Measurements from ENCODE around the gene NOTUM. TPM values are rescaled to one million over a fixed set of nuclear protein-coding genes. Genes with fewer than 3 reads are reported as not detected.
A peak's percentile ranks its signal among the peaks of the same experiment; 100 is the strongest.
"Not testable (repeated sequence)": the region's sequence is repeated elsewhere in the genome, so short reads cannot be mapped to it uniquely, and the experiment has no call there.

Gene NOTUM
- total and polyA plus RNA-seq, 7 experiments from 2014 or later, result 0.35 to 0.82 TPM; not detected in 5

DNA sequence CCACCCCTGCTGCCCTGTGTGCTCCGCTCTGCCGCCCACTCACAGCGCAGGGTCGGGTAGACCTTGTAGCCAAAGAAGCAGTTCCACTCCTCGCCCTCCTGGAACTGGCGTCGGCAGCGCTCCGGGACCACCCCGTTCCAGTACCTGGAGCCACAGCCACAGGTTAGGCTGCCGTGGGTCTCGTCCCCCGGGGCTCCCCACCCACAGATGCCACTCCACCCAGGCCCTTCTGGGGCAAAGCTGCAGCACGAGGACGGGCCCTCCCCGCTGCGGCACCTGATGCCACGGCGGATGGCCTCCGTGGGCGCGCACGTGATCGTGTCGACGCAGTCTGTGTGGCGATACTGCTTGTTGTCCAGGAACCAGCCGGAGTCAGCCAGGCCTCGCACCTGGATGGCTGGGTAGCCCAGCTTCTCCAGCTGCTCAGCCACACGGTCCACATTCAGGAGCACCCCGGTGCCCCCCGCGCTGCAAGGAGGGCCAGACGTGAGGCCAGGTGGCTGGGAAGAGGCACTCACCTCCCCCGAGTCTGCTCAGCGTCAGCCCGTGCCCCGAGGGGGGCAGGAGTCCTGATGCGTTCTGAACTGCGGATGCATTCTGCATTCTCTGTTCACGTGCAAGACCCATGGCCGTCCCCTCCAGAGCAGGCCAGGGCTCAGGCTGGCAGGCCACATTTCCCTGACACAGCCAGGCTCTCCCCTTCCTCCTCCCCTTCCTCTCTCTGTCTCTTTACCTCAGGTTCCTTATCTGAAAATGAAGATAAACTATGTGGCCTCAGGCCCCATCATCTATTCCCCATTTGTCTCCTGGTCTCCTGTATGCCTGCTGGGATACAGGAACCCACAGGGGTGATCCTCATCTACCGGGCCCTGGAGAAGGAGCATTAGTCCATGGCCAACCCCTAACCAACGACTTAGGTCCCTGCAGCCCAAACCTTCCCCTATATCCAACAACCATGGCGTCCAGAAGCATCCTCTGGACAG, 4.1 kb downstream of the NOTUM start:
- Histone ChIP-seq H3K27me3 (ENCODE audit: control insufficient read depth in 2 of 2, insufficient read depth in 2 of 2, low read length in 2 of 2) (peaks cover 5 to 8% of the 10 kb centered on the region in 2 donors), H3K9me3 (ENCODE audit: control insufficient read depth in 2 of 3, low read length in 3 of 3) (no peaks in the 10 kb centered on the region), H3K4me3 (ENCODE audit: low read length) (no peak overlapping the region), H3K4me1 (ENCODE audit: control insufficient read depth in 2 of 2, insufficient read depth in 2 of 2, low read length in 2 of 2) (peaks cover 0 to 4% of the 10 kb centered on the region in 2 donors), H3K36me3 (ENCODE audit: control insufficient read depth in 2 of 3, insufficient read depth in 3 of 3, low read length in 3 of 3) (no peaks in the 10 kb centered on the region), H3K27ac (ENCODE audit: low read depth, low read length) (no peak overlapping the region)
- H3K4me1 Mint-ChIP-seq, result peaks cover 0 to 7% (median 1%) of the 10 kb centered on the region in 7 donors
- no peaks in the 10 kb centered on the region for H3K9me3 Mint-ChIP-seq
- CTCF ChIA-PET, result no interaction called here
- no peak for ATAC-seq
- intact Hi-C loops (cut with micrococcal nuclease), result no loop called here
- no peak for DNase-seq
- H3K27ac Mint-ChIP-seq, result peak overlapping the region in 1 of 9 donors; percentile 62
- POLR2A ChIA-PET, result no interaction called here
- H3K36me3 Mint-ChIP-seq, result no peaks in the 10 kb centered on the region
- H3K27me3 Mint-ChIP-seq, result peaks cover 0 to 17% (median 9%) of the 10 kb centered on the region in 5 donors
- peak overlapping the region in 2 of 10 donors; percentile 21 to 45 for H3K4me3 Mint-ChIP-seq

- ATAC-seq (no peak), DNase-seq (no peak)
- H3K4me3 ChIP-seq (ENCODE audit: low read length), result no peak overlapping the region
- no peaks in the 10 kb centered on the region for H3K36me3 ChIP-seq (ENCODE audit: control insufficient read depth in 2 of 3, insufficient read depth in 3 of 3, low read length in 3 of 3)
- peaks cover 5 to 8% of the 10 kb centered on the region in 2 donors for H3K27me3 ChIP-seq (ENCODE audit: control insufficient read depth in 2 of 2, insufficient read depth in 2 of 2, low read length in 2 of 2)
- peaks cover 0 to 4% of the 10 kb centered on the region in 2 donors for H3K4me1 ChIP-seq (ENCODE audit: control insufficient read depth in 2 of 2, insufficient read depth in 2 of 2, low read length in 2 of 2)
- Mint-ChIP-seq H3K9me3 (no peaks in the 10 kb centered on the region), H3K27ac (peak overlapping the region in 1 of 9 donors; percentile 36), H3K4me1 (peaks cover 0 to 9% (median 4%) of the 10 kb centered on the region in 7 donors), H3K36me3 (no peaks in the 10 kb centered on the region), H3K27me3 (peaks cover 0 to 22% (median 9%) of the 10 kb centered on the region in 5 donors), H3K4me3 (no peak overlapping the region)
- no peaks in the 10 kb centered on the region for H3K9me3 ChIP-seq (ENCODE audit: control insufficient read depth in 2 of 3, low read length in 3 of 3)
- ChIA-PET CTCF (interaction anchor here (0.6 to 0.9 kb wide), 2 partner anchors 12 to 793 kb away, joined by 3 read pairs; no protein-coding TSS in a partner anchor), POLR2A (interaction anchor here (0.9 kb wide), 1 partner anchor 11 kb away, joined by 3 read pairs; no protein-coding TSS in a partner anchor)
- intact Hi-C loops (cut with micrococcal nuclease), result no loop called here
- no peak overlapping the region for H3K27ac ChIP-seq (ENCODE audit: low read depth, low read length)
Measured at GRCh38 chr17:81955756-81956544, 5.0 kb downstream of the NOTUM start.

DNA sequence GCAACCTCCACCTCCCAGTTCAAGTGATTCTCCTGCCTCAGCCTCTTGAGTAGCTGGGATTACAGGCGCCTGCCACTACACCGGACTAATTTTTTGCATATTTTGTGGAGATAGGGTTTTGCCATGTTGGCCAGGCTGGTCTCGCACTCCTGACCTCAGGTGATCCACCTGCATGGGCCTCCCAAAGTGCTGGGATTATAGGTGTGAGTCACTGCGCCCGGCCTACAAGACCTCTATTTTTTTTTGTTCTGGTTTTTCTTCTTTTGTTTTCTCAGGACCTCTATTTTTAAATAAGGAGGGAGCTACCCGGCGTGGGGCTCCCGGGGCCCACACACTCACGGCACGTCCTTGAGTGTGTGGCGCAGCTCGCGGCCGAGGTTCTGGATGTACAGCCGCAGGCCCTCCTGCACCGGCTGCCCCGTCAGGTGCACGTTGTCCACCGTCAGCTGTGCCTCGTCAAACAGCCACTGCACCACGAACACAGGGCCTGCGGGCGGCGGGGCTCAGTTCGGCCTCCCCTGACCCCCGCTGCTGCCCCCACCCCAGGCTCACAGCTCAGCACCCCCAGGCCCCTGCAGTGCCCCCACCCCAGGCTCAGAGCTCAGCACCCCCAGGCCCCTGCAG, 5.8 kb downstream of the NOTUM start:
- POLR2A ChIA-PET, result interaction anchor here (0.6 to 0.9 kb wide), 3 partner anchors 12 to 67 kb away, joined by 3 to 6 read pairs (median 3); no protein-coding TSS in a partner anchor
- DNase-seq (no peak), ATAC-seq (no peak)
- Mint-ChIP-seq H3K36me3 (no peaks in the 10 kb centered on the region), H3K4me3 (peak overlapping the region in 2 of 10 donors; percentile 8 to 70), H3K27me3 (peaks cover 0 to 27% (median 9%) of the 10 kb centered on the region in 5 donors), H3K4me1 (peaks cover 0 to 13% (median 4%) of the 10 kb centered on the region in 7 donors), H3K27ac (peak overlapping the region in 2 of 9 donors; percentile 28 to 38), H3K9me3 (no peaks in the 10 kb centered on the region)
- Histone ChIP-seq H3K4me3 (ENCODE audit: low read length) (no peak overlapping the region), H3K4me1 (ENCODE audit: control insufficient read depth in 2 of 2, insufficient read depth in 2 of 2, low read length in 2 of 2) (peaks cover 0 to 4% of the 10 kb centered on the region in 2 donors), H3K27ac (ENCODE audit: low read depth, low read length) (no peak overlapping the region), H3K36me3 (ENCODE audit: control insufficient read depth in 2 of 3, insufficient read depth in 3 of 3, low read length in 3 of 3) (no peaks in the 10 kb centered on the region), H3K9me3 (ENCODE audit: control insufficient read depth in 2 of 3, low read length in 3 of 3) (no peaks in the 10 kb centered on the region), H3K27me3 (ENCODE audit: control insufficient read depth in 2 of 2, insufficient read depth in 2 of 2, low read length in 2 of 2) (peaks cover 5 to 8% of the 10 kb centered on the region in 2 donors)
- CTCF ChIA-PET, result interaction anchor here (0.6 to 3.5 kb wide), 3 partner anchors 12 to 794 kb away, joined by 3 to 14 read pairs (median 3); partner anchors contain the start of gene CENPX
- intact Hi-C loops (cut with micrococcal nuclease), result no loop called here

DNA sequence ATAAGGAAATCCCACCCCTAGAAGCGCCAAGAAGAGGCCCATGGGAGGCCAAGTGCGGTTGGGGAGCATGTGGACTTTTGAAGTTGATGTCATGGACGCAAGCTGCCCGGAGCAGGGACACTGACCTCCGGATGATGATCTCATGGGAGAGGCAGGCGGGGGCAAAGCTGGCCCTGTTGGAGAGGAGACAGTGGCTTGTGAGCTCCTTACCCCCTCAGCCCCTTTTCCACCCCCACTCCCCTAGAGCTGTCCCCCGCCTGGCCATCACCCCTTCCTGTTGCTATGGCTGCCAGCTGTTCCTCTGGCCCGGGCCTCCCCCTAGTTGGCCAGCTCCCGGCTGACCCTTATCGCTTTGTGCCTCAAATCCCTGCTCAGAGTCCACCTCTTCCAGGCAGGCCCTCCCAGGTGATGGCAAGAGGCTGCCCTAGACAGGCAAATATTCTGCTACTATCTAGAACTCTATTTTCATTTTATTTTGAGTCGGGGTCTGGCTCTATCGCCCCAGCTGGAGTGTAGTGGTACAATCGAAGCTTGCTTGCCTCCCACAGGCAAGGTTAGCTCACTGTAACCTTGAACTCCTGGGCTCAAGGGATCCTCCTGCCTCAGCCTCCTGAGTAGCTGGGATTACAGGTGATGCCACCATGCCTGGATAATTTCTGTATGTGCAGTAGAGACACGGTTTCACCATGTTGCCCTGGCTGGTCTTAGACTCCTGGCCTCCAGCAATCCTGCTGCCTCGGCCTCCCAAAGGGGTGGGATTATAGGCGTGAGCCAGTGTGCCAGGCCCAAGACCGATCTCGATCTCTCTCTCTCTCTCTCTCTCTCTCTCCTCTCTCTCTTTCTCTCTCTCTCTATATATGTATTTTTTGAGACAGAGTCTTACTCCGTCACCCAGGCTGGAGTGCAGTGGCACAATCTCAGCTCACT, 6.6 kb downstream of the NOTUM start:
- no peak overlapping the region for H3K4me3 ChIP-seq (ENCODE audit: low read length)
- CTCF ChIA-PET, result interaction anchor here (0.9 to 3.5 kb wide), 2 partner anchors 64 to 67 kb away, joined by 3 to 14 read pairs; partner anchors contain the start of gene CENPX
- peaks cover 0 to 4% of the 10 kb centered on the region in 2 donors for H3K4me1 ChIP-seq (ENCODE audit: control insufficient read depth in 2 of 2, insufficient read depth in 2 of 2, low read length in 2 of 2)
- H3K27me3 ChIP-seq (ENCODE audit: control insufficient read depth in 2 of 2, insufficient read depth in 2 of 2, low read length in 2 of 2), result peaks cover 5 to 8% of the 10 kb centered on the region in 2 donors
- no peak for DNase-seq
- no peaks in the 10 kb centered on the region for H3K9me3 Mint-ChIP-seq
- POLR2A ChIA-PET, result interaction anchor here (0.6 to 0.9 kb wide), 2 partner anchors 13 to 67 kb away, joined by 3 to 6 read pairs; no protein-coding TSS in a partner anchor
- no peak for ATAC-seq
- H3K4me3 Mint-ChIP-seq, result peak overlapping the region in 2 of 10 donors; percentile 8 to 70
- H3K27ac Mint-ChIP-seq, result peak overlapping the region in 2 of 9 donors; percentile 10 to 38
- no peaks in the 10 kb centered on the region for H3K36me3 Mint-ChIP-seq
- H3K27me3 Mint-ChIP-seq, result peaks cover 0 to 27% (median 9%) of the 10 kb centered on the region in 5 donors
- no peaks in the 10 kb centered on the region for H3K9me3 ChIP-seq (ENCODE audit: control insufficient read depth in 2 of 3, low read length in 3 of 3)
- H3K36me3 ChIP-seq (ENCODE audit: control insufficient read depth in 2 of 3, insufficient read depth in 3 of 3, low read length in 3 of 3), result no peaks in the 10 kb centered on the region
- H3K27ac ChIP-seq (ENCODE audit: low read depth, low read length), result no peak overlapping the region
- intact Hi-C loops (cut with micrococcal nuclease), result no loop called here
- H3K4me1 Mint-ChIP-seq, result peaks cover 0 to 13% (median 4%) of the 10 kb centered on the region in 7 donors

DNA sequence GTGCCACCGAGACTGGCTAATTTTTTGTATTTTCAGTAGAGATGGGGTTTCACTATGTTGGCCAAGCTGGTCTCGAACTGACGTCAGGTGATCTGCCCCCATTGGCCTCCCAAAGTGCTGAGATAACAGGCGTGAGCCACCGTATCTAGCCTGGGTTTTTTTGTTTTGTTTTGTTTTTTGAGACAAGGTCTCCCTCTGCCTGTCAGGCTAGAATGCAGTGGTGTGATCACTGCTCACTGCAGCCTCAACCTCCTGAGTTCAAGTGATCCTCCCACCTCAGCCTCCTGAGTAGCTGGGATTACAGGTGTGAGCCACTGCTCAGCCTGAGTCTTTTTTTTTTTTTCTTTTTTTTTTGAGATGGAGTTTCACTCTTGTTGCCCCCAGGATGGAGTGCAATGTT, 7.5 kb downstream of the NOTUM start:
- H3K27me3 Mint-ChIP-seq, result peaks cover 0 to 20% (median 3%) of the 10 kb centered on the region in 5 donors
- DNase-seq; H3K36me3 Mint-ChIP-seq; POLR2A ChIA-PET; H3K36me3 ChIP-seq (ENCODE audit: control insufficient read depth in 2 of 3, insufficient read depth in 3 of 3, low read length in 3 of 3); H3K27me3 ChIP-seq (ENCODE audit: control insufficient read depth in 2 of 2, insufficient read depth in 2 of 2, low read length in 2 of 2); H3K4me3 Mint-ChIP-seq; H3K9me3 Mint-ChIP-seq; ATAC-seq; H3K27ac Mint-ChIP-seq; intact Hi-C loops (cut with micrococcal nuclease); H3K4me3 ChIP-seq (ENCODE audit: low read length); H3K27ac ChIP-seq (ENCODE audit: low read depth, low read length); H3K4me1 ChIP-seq (ENCODE audit: control insufficient read depth in 2 of 2, insufficient read depth in 2 of 2, low read length in 2 of 2); H3K9me3 ChIP-seq (ENCODE audit: control insufficient read depth in 2 of 3, low read length in 3 of 3): not testable (repeated sequence)
- CTCF ChIA-PET, result interaction anchor here (0.9 to 3.5 kb wide), 2 partner anchors 65 to 68 kb away, joined by 3 to 14 read pairs; partner anchors contain the start of gene CENPX
- peaks cover 0 to 11% (median 4%) of the 10 kb centered on the region in 7 donors for H3K4me1 Mint-ChIP-seq
